SJCRH30 (cell line): ENCODE results near the gene SMG7. TPM values are rescaled to one million over a fixed set of nuclear protein-coding genes. Genes with fewer than 3 reads are reported as not detected.

Source experiments
- DNase-seq, 2 experiments: peaks; one replicate each; pipeline ENCODE4 v3.0.0-alpha.2; 2015 to 2020
- H3K27ac ChIP-seq: fragments of 250-450 bp; sonication (Bioruptor Pico); 2 replicates; pipeline ENCODE4 v1.5.1; 2020; ENCODE audit warnings: mild to moderate bottlenecking, moderate library complexity
- H3K27me3 ChIP-seq: fragments of 250-450 bp; sonication (Bioruptor Pico); 2 replicates; pipeline ENCODE4 v1.5.1; 2020; ENCODE audit warnings: mild to moderate bottlenecking, moderate library complexity
- H3K36me3 ChIP-seq: fragments of 250-450 bp; sonication (Bioruptor Pico); 2 replicates; pipeline ENCODE4 v1.5.1; 2020; ENCODE audit warnings: mild to moderate bottlenecking, moderate library complexity
- H3K4me1 ChIP-seq: fragments of 250-450 bp; sonication (Bioruptor Pico); 2 replicates; pipeline ENCODE4 v1.5.1; 2020; ENCODE audit warnings: mild to moderate bottlenecking, moderate library complexity
- H3K4me3 ChIP-seq: fragments of 250-450 bp; sonication (Bioruptor Pico); 2 replicates; pipeline ENCODE4 v1.5.1; 2020; ENCODE audit warnings: mild to moderate bottlenecking, moderate library complexity
- H3K9me3 ChIP-seq: fragments of 250-450 bp; sonication (Bioruptor Pico); replicated peaks from 2 replicates; pipeline ENCODE4 v1.5.1; 2020; ENCODE audit warnings: mild to moderate bottlenecking, moderate library complexity
- total RNA-seq: library from RNA; depleted of rRNA; stranded (reverse); fragments of >200 nt; shearing (Covaris generic); gene quantifications from 2 replicates; pipeline ENCODE4 v1.2.3, GENCODE V29; 2014

Gene SMG7
- total RNA-seq, 1 experiment from 2014 or later = 19.1 TPM

DNA sequence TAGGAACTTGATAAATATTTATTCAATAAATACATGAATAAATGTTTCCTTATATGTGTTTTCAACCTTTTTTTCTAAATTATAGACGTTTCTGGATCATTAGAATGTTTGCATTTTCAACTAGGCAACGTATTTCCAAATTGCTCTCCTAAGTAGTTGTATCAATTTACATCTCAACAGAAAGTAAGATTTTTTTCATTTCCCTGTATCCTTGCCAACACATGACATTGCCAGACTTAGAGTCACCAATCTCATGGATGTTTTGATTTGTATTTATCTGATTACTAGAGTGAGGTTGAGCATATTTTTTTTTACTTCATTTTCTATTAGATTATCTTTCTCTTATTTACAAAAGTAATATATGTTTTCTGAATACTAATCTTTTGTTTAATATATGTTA, 22.2 kb upstream of the SMG7 start:
- no peak for DNase-seq
- H3K4me3 ChIP-seq = no peak overlapping the region
- H3K4me1 ChIP-seq = peaks cover 2% of the 10 kb centered on the region
- H3K36me3 ChIP-seq = no peaks in the 10 kb centered on the region
- no peaks in the 10 kb centered on the region for H3K9me3 ChIP-seq
- H3K27ac ChIP-seq = no peak overlapping the region
- no peaks in the 10 kb centered on the region for H3K27me3 ChIP-seq

DNA sequence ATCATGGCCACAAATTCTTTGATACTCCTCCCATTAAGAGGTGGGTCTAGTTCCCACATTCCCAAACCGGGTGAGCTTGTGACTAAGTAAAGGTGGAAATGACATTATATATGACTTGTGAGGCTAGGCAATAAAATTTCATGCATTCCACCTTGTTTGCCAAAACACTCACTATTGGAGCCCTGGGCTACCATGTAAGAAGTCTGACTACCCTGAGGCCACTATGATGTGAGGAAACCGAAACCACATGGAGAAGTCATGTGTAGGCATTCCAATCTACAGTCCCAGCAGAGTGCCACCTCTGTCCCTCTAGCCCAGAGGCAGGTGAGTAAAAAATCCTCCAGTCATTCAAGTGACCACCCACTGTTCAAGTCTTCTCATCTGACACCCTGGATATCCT, 17.9 kb upstream of the SMG7 start:
- H3K4me1 ChIP-seq = no peaks in the 10 kb centered on the region
- no peaks in the 10 kb centered on the region for H3K9me3 ChIP-seq
- H3K27me3 ChIP-seq = no peaks in the 10 kb centered on the region
- no peak overlapping the region for H3K4me3 ChIP-seq
- no peak overlapping the region for H3K27ac ChIP-seq
- DNase-seq = no peak
- H3K36me3 ChIP-seq = no peaks in the 10 kb centered on the region

GRCh38 chr1:183456826-183457225, 15.5 kb upstream of the SMG7 start:
- no peaks in the 10 kb centered on the region for H3K36me3 ChIP-seq
- no peak for DNase-seq
- H3K27ac ChIP-seq = no peak overlapping the region
- no peak overlapping the region for H3K4me3 ChIP-seq
- no peaks in the 10 kb centered on the region for H3K27me3 ChIP-seq
- no peaks in the 10 kb centered on the region for H3K4me1 ChIP-seq
- H3K9me3 ChIP-seq = no peaks in the 10 kb centered on the region

DNA sequence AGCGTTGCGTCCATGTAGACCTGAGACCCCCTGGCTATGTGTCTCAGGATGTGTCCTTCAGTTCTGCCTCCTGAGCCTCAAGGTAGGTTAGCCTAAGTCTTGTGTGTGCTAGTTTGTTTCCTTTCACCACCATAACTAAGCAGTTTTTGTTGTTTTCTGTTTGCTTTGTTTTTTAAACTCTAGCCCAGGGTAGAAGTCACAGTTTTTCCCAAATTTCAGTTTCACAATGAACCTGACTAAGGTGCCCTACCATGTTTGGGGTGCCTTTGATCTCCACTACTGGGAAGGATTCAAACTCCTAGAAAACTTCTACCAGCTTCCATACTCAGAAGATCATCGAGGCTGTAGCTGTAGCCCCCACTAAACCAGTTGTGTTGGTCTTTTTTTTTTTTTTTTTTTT, 14.8 kb upstream of the SMG7 start:
- no peak for DNase-seq
- no peak overlapping the region for H3K4me3 ChIP-seq
- H3K27me3 ChIP-seq = no peaks in the 10 kb centered on the region
- no peaks in the 10 kb centered on the region for H3K4me1 ChIP-seq
- H3K9me3 ChIP-seq = no peaks in the 10 kb centered on the region
- no peak overlapping the region for H3K27ac ChIP-seq
- no peaks in the 10 kb centered on the region for H3K36me3 ChIP-seq

GRCh38 chr1:183460596-183460995, 11.7 kb upstream of the SMG7 start:
- Histone ChIP-seq H3K27ac (no peak overlapping the region), H3K9me3 (no peaks in the 10 kb centered on the region), H3K4me1 (no peaks in the 10 kb centered on the region), H3K4me3 (no peak overlapping the region), H3K27me3 (no peaks in the 10 kb centered on the region), H3K36me3 (no peaks in the 10 kb centered on the region)
- DNase-seq = no peak

GRCh38 chr1:183461350-183461749, 10.9 kb upstream of the SMG7 start:
- H3K36me3 ChIP-seq = no peaks in the 10 kb centered on the region
- no peak overlapping the region for H3K4me3 ChIP-seq
- no peaks in the 10 kb centered on the region for H3K9me3 ChIP-seq
- H3K27me3 ChIP-seq = no peaks in the 10 kb centered on the region
- no peak for DNase-seq
- no peak overlapping the region for H3K27ac ChIP-seq
- H3K4me1 ChIP-seq = no peaks in the 10 kb centered on the region

GRCh38 chr1:183463566-183463965, 8.7 kb upstream of the SMG7 start:
- Histone ChIP-seq H3K27ac (no peak overlapping the region), H3K4me1 (no peaks in the 10 kb centered on the region), H3K4me3 (no peak overlapping the region), H3K9me3 (no peaks in the 10 kb centered on the region), H3K36me3 (no peaks in the 10 kb centered on the region), H3K27me3 (no peaks in the 10 kb centered on the region)
- no peak for DNase-seq

GRCh38 chr1:183466781-183467180, 5.5 kb upstream of the SMG7 start:
- Histone ChIP-seq H3K36me3 (no peaks in the 10 kb centered on the region), H3K4me3 (no peak overlapping the region), H3K27me3 (no peaks in the 10 kb centered on the region), H3K4me1 (no peaks in the 10 kb centered on the region), H3K9me3 (no peaks in the 10 kb centered on the region), H3K27ac (no peak overlapping the region)
- DNase-seq = no peak

DNA sequence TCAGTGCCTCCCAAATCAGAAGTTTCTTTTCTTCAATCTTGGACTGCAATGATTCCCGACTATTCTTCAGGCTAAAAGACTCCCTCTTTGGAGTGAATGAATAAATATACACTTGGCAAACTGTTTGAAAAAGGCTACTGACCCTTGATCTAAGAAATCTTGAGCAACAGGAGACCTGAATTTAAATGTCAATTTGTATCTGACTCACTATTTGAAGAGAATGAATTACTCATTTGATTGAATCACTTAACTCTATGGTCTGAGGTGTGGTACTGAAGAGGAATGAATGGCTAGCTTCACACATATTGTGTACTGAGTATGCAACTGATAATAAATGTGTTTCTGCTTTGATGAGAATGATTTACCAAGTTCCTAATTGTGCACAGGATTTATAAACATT, 4.6 kb upstream of the SMG7 start:
- no peaks in the 10 kb centered on the region for H3K4me1 ChIP-seq
- no peaks in the 10 kb centered on the region for H3K9me3 ChIP-seq
- H3K36me3 ChIP-seq = no peaks in the 10 kb centered on the region
- H3K27me3 ChIP-seq = no peaks in the 10 kb centered on the region
- H3K4me3 ChIP-seq = no peak overlapping the region
- DNase-seq = no peak
- no peak overlapping the region for H3K27ac ChIP-seq

- H3K4me1 ChIP-seq = no peaks in the 10 kb centered on the region
- H3K27me3 ChIP-seq = no peaks in the 10 kb centered on the region
- H3K9me3 ChIP-seq = no peaks in the 10 kb centered on the region
- 0 out of 2 replicates have a peak, but pooled peaks cover 3% of the 10 kb centered on the region for H3K36me3 ChIP-seq
- H3K27ac ChIP-seq = peak overlapping the region; percentile 99
- peak overlapping the region; percentile 97 for H3K4me3 ChIP-seq
- DNase-seq = peak; percentile 79 to 81
Measured at GRCh38 chr1:183470147-183470960, 1.9 kb upstream of the SMG7 start.

GRCh38 chr1:183470961-183471742, 1.1 kb upstream of the SMG7 start:
- Histone ChIP-seq H3K27me3 (no peaks in the 10 kb centered on the region), H3K4me1 (no peaks in the 10 kb centered on the region), H3K9me3 (no peaks in the 10 kb centered on the region), H3K4me3 (peak overlapping the region; percentile 97), H3K27ac (peak overlapping the region; percentile 99), H3K36me3 (0 out of 2 replicates have a peak, but pooled peaks cover 3% of the 10 kb centered on the region)
- peak; percentile 75 to 77 for DNase-seq

GRCh38 chr1:183471743-183472487, 384 bp upstream of the SMG7 start:
- no peaks in the 10 kb centered on the region for H3K9me3 ChIP-seq
- H3K4me3 ChIP-seq = peak overlapping the region; percentile 97
- peak; percentile 97 for DNase-seq
- H3K36me3 ChIP-seq = 0 out of 2 replicates have a peak, but pooled peaks cover 3% of the 10 kb centered on the region
- peak overlapping the region; percentile 99 for H3K27ac ChIP-seq
- no peaks in the 10 kb centered on the region for H3K27me3 ChIP-seq
- no peaks in the 10 kb centered on the region for H3K4me1 ChIP-seq

GRCh38 chr1:183473217-183473536, 878 bp downstream of the SMG7 start:
- Histone ChIP-seq H3K4me3 (peak overlapping the region; percentile 97), H3K36me3 (0 out of 2 replicates have a peak, but pooled peaks cover 3% of the 10 kb centered on the region), H3K4me1 (peaks cover 4% of the 10 kb centered on the region), H3K27ac (no peak overlapping the region), H3K27me3 (no peaks in the 10 kb centered on the region), H3K9me3 (no peaks in the 10 kb centered on the region)
- DNase-seq = no peak

DNA sequence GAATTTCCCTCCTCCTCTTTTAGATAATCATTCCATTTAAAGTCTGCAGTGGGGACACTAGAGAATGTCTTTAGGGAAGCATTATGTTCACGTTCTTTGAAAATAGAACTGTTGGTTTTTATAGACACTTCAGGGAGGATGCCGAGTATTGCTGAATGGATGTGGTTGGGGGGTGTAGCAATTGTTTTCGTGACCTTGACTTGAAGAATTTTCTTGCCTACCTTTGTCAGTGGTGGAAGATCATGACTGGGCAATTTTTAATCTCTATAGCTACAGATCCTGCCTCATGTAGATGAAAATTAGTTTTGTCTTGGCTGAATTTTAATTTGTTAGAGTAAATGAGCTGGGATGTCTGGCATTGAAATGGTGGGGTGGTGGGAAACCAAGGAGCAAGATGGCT, 3.8 kb downstream of the SMG7 start:
- DNase-seq = no peak
- Histone ChIP-seq H3K27me3 (no peaks in the 10 kb centered on the region), H3K27ac (no peak overlapping the region), H3K4me3 (no peak overlapping the region), H3K36me3 (0 out of 2 replicates have a peak, but pooled peaks cover 3% of the 10 kb centered on the region), H3K4me1 (peaks cover 11% of the 10 kb centered on the region), H3K9me3 (no peaks in the 10 kb centered on the region)
